Testis (tissue), 2 donors: Measurements from ENCODE around the gene SMTNL2.

Experiments
- CTCF ChIP-seq, 3 experiments: fragments of 450-650 bp in 2 of 3; fragments of 200-600 bp in 1 of 3; sonication (generic) in 1 of 3; IDR thresholded peaks; one replicate each; pipeline ENCODE4 v1.5.1; 2016 to 2019; ENCODE audit warnings: antibody characterized with exemption in 3 of 3, mild to moderate bottlenecking in 2 of 3, moderate library complexity in 1 of 3
- POLR2A ChIP-seq: fragments of 450-650 bp; IDR thresholded peaks from one replicate; pipeline ENCODE4 v1.6.1; 2017; ENCODE audit warnings: antibody characterized with exemption, mild to moderate bottlenecking, moderate library complexity

- TF ChIP-seq CTCF (IDR thresholded peaks at IDR 0.05) (no peak), POLR2A (no peak)
Measured at GRCh38 chr17:4588391-4588790, 4.1 kb downstream of the SMTNL2 start.
